AG09309 (cell line): ENCODE results near the gene SIM1.

Experiments used
- DNase-seq: peaks from one replicate; pipeline ENCODE4 v3.0.0-alpha.2; 2010; ENCODE audit warnings: low read depth
- H3K4me3 ChIP-seq: 2 replicates; pipeline ENCODE4 v1.5.1; 2011; ENCODE audit warnings: mild to moderate bottlenecking, low read depth, low read length, moderate library complexity; ENCODE audit not compliant: control insufficient read depth
- CTCF ChIP-seq: IDR thresholded peaks from 2 replicates; pipeline ENCODE4 v1.5.1; 2011; ENCODE audit warnings: mild to moderate bottlenecking, low read depth, low read length, inconsistent platforms; ENCODE audit not compliant: insufficient read depth, control insufficient read depth; ENCODE audit errors: missing control alignments

SIM1 gene

GRCh38 chr6:100493206-100493888 lies 28.6 kb upstream of the SIM1 start:
- H3K4me3 ChIP-seq: no peak overlapping the region
- TF ChIP-seq CTCF: no peak
- DNase-seq: no peak

GRCh38 chr6:100491952-100492670 lies 27.4 kb upstream of the SIM1 start:
- TF ChIP-seq CTCF: no peak
- no peak for DNase-seq
- H3K4me3 ChIP-seq: no peak overlapping the region

GRCh38 chr6:100490065-100490464 lies 25.3 kb upstream of the SIM1 start:
- H3K4me3 ChIP-seq: no peak overlapping the region
- TF ChIP-seq CTCF: no peak
- no peak for DNase-seq

- no peak for TF ChIP-seq CTCF
- no peak overlapping the region for H3K4me3 ChIP-seq
- no peak for DNase-seq
Observed at GRCh38 chr6:100488244-100488643, 23.5 kb upstream of the SIM1 start.

- TF ChIP-seq CTCF: no peak
- H3K4me3 ChIP-seq: no peak overlapping the region
- no peak for DNase-seq
Observed at GRCh38 chr6:100487638-100488037, 22.9 kb upstream of the SIM1 start.

GRCh38 chr6:100485268-100485667 lies 20.5 kb upstream of the SIM1 start:
- no peak for DNase-seq
- H3K4me3 ChIP-seq: no peak overlapping the region
- no peak for TF ChIP-seq CTCF
